H1 (cell line): ENCODE measurements around the gene WASL. TPM values are rescaled to one million over a fixed set of nuclear protein-coding genes. Genes with fewer than 3 reads are reported as not detected.

Experiments used
- CTCF ChIA-PET: fragments of 300-600 bp; sonication (Branson Sonifier 250); formaldehyde crosslinking; loops from one replicate; lab custom pipeline; 2021; ENCODE audit not compliant: partially characterized antibody; lab: Charles Lee
- POLR2A ChIA-PET: fragments of 300-600 bp; sonication (Branson Sonifier 250); formaldehyde crosslinking; loops from one replicate; lab custom pipeline; 2021; ENCODE audit warnings: inconsistent platforms; ENCODE audit not compliant: partially characterized antibody; lab: Charles Lee
- DNase-seq, 2 experiments: peaks; one replicate each; pipeline versions ENCODE4 v3.0.0 to v3.0.0-alpha.2; 2010 to 2022; ENCODE audit warnings: low spot score in 2 of 2, low read depth in 1 of 2, mixed read lengths in 1 of 2
- FAIRE-seq: peaks from 2 replicates; lab custom pipeline; 2011; peaks lifted over from hg19 to GRCh38; lab: Jason Lieb, UNC
- H2AFZ ChIP-seq: 2 replicates; pipeline ENCODE4 v1.8.1; 2012; ENCODE audit warnings: low read length, inconsistent platforms
- H2AK5ac ChIP-seq: 2 replicates; pipeline ENCODE4 v1.6.1; 2013; ENCODE audit warnings: low read depth, low read length
- H2BK120ac ChIP-seq: replicated peaks from 2 replicates; pipeline ENCODE3; 2013; ENCODE audit warnings: low read depth, low read length, inconsistent platforms
- H2BK12ac ChIP-seq: 2 replicates; pipeline ENCODE4 v1.6.1; 2013; ENCODE audit warnings: low read depth, low read length
- H2BK15ac ChIP-seq: 2 replicates; pipeline ENCODE4 v1.6.1; 2013; ENCODE audit warnings: low read length
- H2BK20ac ChIP-seq: 2 replicates; pipeline ENCODE4 v1.6.1; 2013; ENCODE audit warnings: low read length
- H2BK5ac ChIP-seq: 2 replicates; pipeline ENCODE4 v1.6.1; 2013; ENCODE audit warnings: low read depth, low read length
- H3K14ac ChIP-seq: 2 replicates; pipeline ENCODE4 v1.6.1; 2013; ENCODE audit warnings: inconsistent platforms; ENCODE audit not compliant: insufficient read length
- H3K18ac ChIP-seq: 2 replicates; pipeline ENCODE4 v1.6.1; 2013; ENCODE audit warnings: low read length; ENCODE audit errors: extremely low read depth
- H3K23ac ChIP-seq: 2 replicates; pipeline ENCODE4 v1.6.1; 2013; ENCODE audit warnings: inconsistent platforms; ENCODE audit not compliant: insufficient read length
- H3K23me2 ChIP-seq: 2 replicates; pipeline ENCODE4 v1.6.1; 2013; ENCODE audit warnings: low read depth, low read length
- H3K27ac ChIP-seq: 2 replicates; pipeline ENCODE4 v1.6.1; 2011; ENCODE audit warnings: low read depth, low read length, inconsistent platforms
- H3K27me3 ChIP-seq, 4 experiments: replicated peaks in 1 of 4; 1 replicate in 1 of 4; 2 replicates in 3 of 4; pipeline versions ENCODE4 v1.6.1 to v1.8.1; 2011 to 2013; ENCODE audit warnings: low read length in 3 of 4, mild to moderate bottlenecking in 3 of 4, inconsistent platforms in 2 of 4, mixed read lengths in 2 of 4, moderate library complexity in 1 of 4; ENCODE audit not compliant: control insufficient read depth in 3 of 4, insufficient read depth in 3 of 4; ENCODE audit errors: extremely low read depth in 1 of 4
- H3K36me3 ChIP-seq, 4 experiments: 2 replicates each; pipeline versions ENCODE4 v1.6.1 to v1.8.1; 2011 to 2013; ENCODE audit warnings: mild to moderate bottlenecking in 4 of 4, low read length in 3 of 4, moderate library complexity in 2 of 4, control low read depth in 1 of 4, inconsistent platforms in 1 of 4; ENCODE audit not compliant: insufficient read depth in 4 of 4, control insufficient read depth in 2 of 4
- H3K4ac ChIP-seq: replicated peaks from 2 replicates; pipeline ENCODE3; 2013; ENCODE audit warnings: low read length, low read depth, mixed read lengths, inconsistent platforms; ENCODE audit not compliant: insufficient read length
- H3K4me1 ChIP-seq, 4 experiments: replicated peaks in 1 of 4; 1 replicate in 1 of 4; 2 replicates in 3 of 4; pipeline versions ENCODE4 v1.6.1 to v1.8.1; 2011 to 2013; ENCODE audit warnings: low read length in 3 of 4, inconsistent platforms in 2 of 4, mixed read lengths in 1 of 4; ENCODE audit not compliant: insufficient read depth in 4 of 4, control insufficient read depth in 3 of 4
- H3K4me2 ChIP-seq, 2 experiments: 2 replicates each; pipeline versions ENCODE4 v1.6.1 to v1.8.1; 2011 to 2013; ENCODE audit warnings: low read depth in 2 of 2, low read length in 2 of 2, control low read depth in 1 of 2, inconsistent platforms in 1 of 2, mild to moderate bottlenecking in 1 of 2; ENCODE audit not compliant: insufficient read depth in 1 of 2
- H3K4me3 ChIP-seq, 4 experiments: fragments of 200-600, 300-600 bp in 1 of 4; sonication (generic), shearing (Covaris generic), sonication (Bioruptor Twin) in 1 of 4; 2 replicates each; pipeline versions ENCODE4 v1.5.1 to v1.8.1; 2011 to 2016; ENCODE audit warnings: low read length in 4 of 4, low read depth in 3 of 4, control low read depth in 2 of 4, inconsistent platforms in 2 of 4, mild to moderate bottlenecking in 2 of 4, mixed read lengths in 1 of 4, moderate library complexity in 1 of 4; ENCODE audit not compliant: insufficient read depth in 2 of 4; ENCODE audit errors: extremely low read depth in 1 of 4
- H3K56ac ChIP-seq: replicated peaks from 2 replicates; pipeline ENCODE3; 2013; ENCODE audit warnings: low read depth, mild to moderate bottlenecking, mixed read lengths, low read length, inconsistent platforms; ENCODE audit not compliant: insufficient read length
- H3K79me1 ChIP-seq: 2 replicates; pipeline ENCODE4 v1.6.1; 2013; ENCODE audit warnings: low read depth, low read length, control low read depth
- H3K79me2 ChIP-seq, 2 experiments: 2 replicates each; pipeline versions ENCODE4 v1.6.1 to v1.8.1; 2012 to 2013; ENCODE audit warnings: low read length in 2 of 2, mild to moderate bottlenecking in 2 of 2, inconsistent platforms in 1 of 2; ENCODE audit not compliant: insufficient read depth in 2 of 2, control insufficient read depth in 1 of 2
- H3K9ac ChIP-seq, 4 experiments: replicated peaks in 1 of 4; 1 replicate in 1 of 4; 2 replicates in 3 of 4; pipeline versions ENCODE4 v1.6.1 to v1.8.1; 2011 to 2013; ENCODE audit warnings: low read depth in 3 of 4, low read length in 3 of 4, control low read depth in 2 of 4, mild to moderate bottlenecking in 2 of 4, moderate library complexity in 2 of 4, inconsistent platforms in 1 of 4; ENCODE audit errors: extremely low read depth in 1 of 4
- H3K9me3 ChIP-seq, 2 experiments: 2 replicates each; pipeline versions ENCODE4 v1.6.1 to v1.8.1; 2012 to 2013; ENCODE audit warnings: mild to moderate bottlenecking in 2 of 2, moderate library complexity in 2 of 2, control low read depth in 1 of 2, inconsistent platforms in 1 of 2, low read depth in 1 of 2, low read length in 1 of 2, mixed read lengths in 1 of 2; ENCODE audit not compliant: insufficient read depth in 2 of 2
- H4K20me1 ChIP-seq, 2 experiments: replicated peaks in 1 of 2; 2 replicates each; pipeline versions ENCODE3 to v1.8.1; 2011 to 2013; ENCODE audit warnings: inconsistent platforms in 2 of 2, low read length in 2 of 2, mild to moderate bottlenecking in 1 of 2; ENCODE audit not compliant: insufficient read depth in 2 of 2, control insufficient read depth in 1 of 2
- H4K5ac ChIP-seq: 2 replicates; pipeline ENCODE4 v1.6.1; 2013; ENCODE audit warnings: low read length, low read depth, mixed read lengths, inconsistent platforms; ENCODE audit not compliant: insufficient read length
- H4K8ac ChIP-seq: 2 replicates; pipeline ENCODE4 v1.8.0; 2013; ENCODE audit warnings: mild to moderate bottlenecking, moderate library complexity, low read length, inconsistent platforms; ENCODE audit not compliant: insufficient read depth; ENCODE audit errors: extremely low read depth
- H4K91ac ChIP-seq: replicated peaks from 2 replicates; pipeline ENCODE3; 2013; ENCODE audit warnings: low read length, mixed read lengths, inconsistent platforms; ENCODE audit not compliant: insufficient read length
- ASH2L ChIP-seq: fragments of 200-600, 300-600 bp; sonication (generic); IDR thresholded peaks from one replicate; pipeline ENCODE4 v1.7.1; 2017; ENCODE audit warnings: low read length
- CEBPB ChIP-seq: IDR thresholded peaks from 2 replicates; pipeline ENCODE4 v1.6.1; 2012; ENCODE audit warnings: low read depth, low read length
- CREB1 ChIP-seq: IDR thresholded peaks from 2 replicates; pipeline ENCODE4 v1.6.1; 2012; ENCODE audit warnings: inconsistent platforms
- CTBP2 ChIP-seq: IDR thresholded peaks from 2 replicates; pipeline ENCODE4 v1.7.0; 2011; ENCODE audit warnings: borderline replicate concordance, mild to moderate bottlenecking, moderate library complexity, mixed read lengths, low read length; ENCODE audit not compliant: insufficient read depth, insufficient read length
- EP300 ChIP-seq, 2 experiments: IDR thresholded peaks; 1 replicate in 1 of 2; 2 replicates in 1 of 2; pipeline ENCODE4 v1.6.1; 2011 to 2012; ENCODE audit warnings: low read depth in 2 of 2, low read length in 2 of 2, mild to moderate bottlenecking in 2 of 2, borderline replicate concordance in 1 of 2, inconsistent platforms in 1 of 2, moderate library complexity in 1 of 2
- GTF2F1 ChIP-seq: IDR thresholded peaks from 2 replicates; pipeline ENCODE4 v1.6.1; 2012; ENCODE audit warnings: low read depth, low read length, improper control_type of control experiment, borderline replicate concordance
- KDM4A ChIP-seq: IDR thresholded peaks from one replicate; pipeline ENCODE4 v1.7.1; 2012; ENCODE audit warnings: low read depth, mild to moderate bottlenecking, moderate library complexity, low read length, inconsistent platforms; ENCODE audit not compliant: severe bottlenecking
- KDM5A ChIP-seq: fragments of 200-600 bp; IDR thresholded peaks from 2 replicates; pipeline ENCODE4 v1.7.1; 2012; ENCODE audit warnings: mild to moderate bottlenecking, low read length, inconsistent platforms, mixed read lengths
- MAFK ChIP-seq: IDR thresholded peaks from 2 replicates; pipeline ENCODE4 v1.6.1; 2012; ENCODE audit warnings: low read depth, mild to moderate bottlenecking, improper control_type of control experiment, low read length
- POLR2AphosphoS5 ChIP-seq: IDR thresholded peaks from 2 replicates; pipeline ENCODE4 v1.6.1; 2011; ENCODE audit warnings: low read depth, low read length
- SIN3A ChIP-seq, 2 experiments: IDR thresholded peaks in 1 of 2; conservative IDR thresholded peaks in 1 of 2; 2 replicates each; pipeline ENCODE4 v1.6.1; 2011 to 2012; ENCODE audit warnings: low read length in 2 of 2, improper control_type of control experiment in 1 of 2, low read depth in 1 of 2, mild to moderate bottlenecking in 1 of 2
- SUZ12 ChIP-seq: fragments of 200-600 bp; sonication (generic); IDR thresholded peaks from 2 replicates; pipeline ENCODE4 v1.6.1; 2012; ENCODE audit warnings: mild to moderate bottlenecking, inconsistent platforms, low read length, moderate library complexity, mixed read lengths
- ZNF274 ChIP-seq: IDR thresholded peaks from 2 replicates; pipeline ENCODE4 v1.7.0; 2012; ENCODE audit warnings: low read length, borderline replicate concordance; ENCODE audit errors: extremely low read depth
- polyA plus RNA-seq, 7 experiments: library from polyadenylated mRNA; depleted of rRNA in 3 of 7; stranded (reverse) in 5 of 7; unstranded in 2 of 7; fragments of >200 nt in 5 of 7; fragments of 200-250 nt in 2 of 7; gene quantifications; 1 replicate in 5 of 7; 2 replicates in 1 of 7; 4 replicates in 1 of 7; pipeline versions ENCODE4 v1.2.1 to v1.2.3, GENCODE V29; 2011 to 2013; ENCODE audit warnings: missing spikeins in 2 of 7, mixed read lengths in 2 of 7
- total RNA-seq: library from RNA; stranded (reverse); fragmentation: NEBNext Ultra II Directional; extraction: Animal tissue kit (Norgen Biotek cat#: 25700); gene quantifications from 2 replicates; pipeline ENCODE4 v1.2.1, GENCODE V29; 2021
- TF ChIP-seq, protein P1 (sequence below): IDR thresholded peaks from 2 replicates; pipeline ENCODE4 v1.6.1; 2012; ENCODE audit warnings: low read length, inconsistent platforms

Gene WASL
- total and polyA plus RNA-seq, 2 of the 8 experiments (the other 6 are each of a cell fraction or from before 2014, with no cell fraction given): 7.7 to 38.9 TPM

- Histone ChIP-seq H3K79me2 (no peaks in the 10 kb centered on the region), H3K4me2 (no peak overlapping the region), H2AK5ac (no peak overlapping the region), H3K23ac (no peak overlapping the region), H3K27me3 (no peaks in the 10 kb centered on the region), H2BK5ac (no peak overlapping the region), H3K79me1 (no peaks in the 10 kb centered on the region), H3K23me2 (no peaks in the 10 kb centered on the region), H2BK15ac (no peak overlapping the region), H2BK120ac (no peak overlapping the region), H3K36me3 (no peaks in the 10 kb centered on the region), H2AFZ (peak overlapping the region; percentile 80; the same call in 1 of the 2 replicates), H4K8ac (no peak overlapping the region), H3K18ac (no peak overlapping the region), H3K9me3 (no peaks in the 10 kb centered on the region), H4K20me1 (no peaks in the 10 kb centered on the region), H2BK20ac (no peak overlapping the region), H3K9ac (no peak overlapping the region), H3K4ac (no peak overlapping the region), H4K91ac (no peak overlapping the region), H3K27ac (no peak overlapping the region), H4K5ac (no peak overlapping the region), H3K4me3 (no peak overlapping the region), H3K4me1 (peaks cover 0 to 11% (median 0%) of the 10 kb centered on the region in 4 experiments; a peak in 1 of 7 replicates), H3K56ac (no peak overlapping the region), H2BK12ac (no peak overlapping the region), H3K14ac (no peak overlapping the region)
- ChIA-PET CTCF (interaction anchor here (1.1 to 1.8 kb wide), 4 partner anchors 9 to 160 kb away, joined by 3 to 9 read pairs (median 4); no protein-coding TSS in a partner anchor), POLR2A (no interaction called here)
- DNase-seq: no peak
- TF ChIP-seq MAFK: no peak
- TF ChIP-seq CTBP2: no peak
- TF ChIP-seq, protein P1, sequence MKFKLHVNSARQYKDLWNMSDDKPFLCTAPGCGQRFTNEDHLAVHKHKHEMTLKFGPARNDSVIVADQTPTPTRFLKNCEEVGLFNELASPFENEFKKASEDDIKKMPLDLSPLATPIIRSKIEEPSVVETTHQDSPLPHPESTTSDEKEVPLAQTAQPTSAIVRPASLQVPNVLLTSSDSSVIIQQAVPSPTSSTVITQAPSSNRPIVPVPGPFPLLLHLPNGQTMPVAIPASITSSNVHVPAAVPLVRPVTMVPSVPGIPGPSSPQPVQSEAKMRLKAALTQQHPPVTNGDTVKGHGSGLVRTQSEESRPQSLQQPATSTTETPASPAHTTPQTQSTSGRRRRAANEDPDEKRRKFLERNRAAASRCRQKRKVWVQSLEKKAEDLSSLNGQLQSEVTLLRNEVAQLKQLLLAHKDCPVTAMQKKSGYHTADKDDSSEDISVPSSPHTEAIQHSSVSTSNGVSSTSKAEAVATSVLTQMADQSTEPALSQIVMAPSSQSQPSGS: no peak
- no peak for TF ChIP-seq CEBPB
- no peak for TF ChIP-seq EP300 (IDR thresholded peaks at IDR 0.05; ENCODE audit: borderline replicate concordance in 1 of 2, low read depth in 2 of 2, low read length in 2 of 2)
- TF ChIP-seq KDM4A: no peak
- TF ChIP-seq SUZ12: no peak
- TF ChIP-seq SIN3A (conservative IDR thresholded peaks at IDR 0.05 in 1 of 2, IDR thresholded peaks at IDR 0.05 in 1 of 2; ENCODE audit: low read depth in 1 of 2, low read length in 2 of 2): no peak
- TF ChIP-seq CREB1: no peak
- TF ChIP-seq POLR2AphosphoS5: no peak
- no peak for TF ChIP-seq GTF2F1
- no peak for TF ChIP-seq ASH2L
- TF ChIP-seq ZNF274: no peak
- no peak for TF ChIP-seq KDM5A
- FAIRE-seq: no peak
Measured at GRCh38 chr7:123784263-123784662, 35.5 kb upstream of the WASL start.
